Natural killer cell (primary cell): ENCODE results near the gene MICALL1. TPM values are rescaled to one million over a fixed set of nuclear protein-coding genes. Genes with fewer than 3 reads are reported as not detected.
A peak's percentile ranks its signal among the peaks of the same experiment; 100 is the strongest.

Experiments
- ATAC-seq, 3 donors: fragments of 150-1000 bp in 2 of 3; fragments of 200-7000 bp in 1 of 3; cut with Tn5 transposase; 1 replicate in 1 of 3; 2 replicates in 2 of 3; pipeline ENCODE4 v1.10.0; 2021; ENCODE audit warnings: mild to moderate bottlenecking in 2 of 3, moderate library complexity in 2 of 3
- DNase-seq, 2 donors: peaks; one replicate each; pipeline versions ENCODE4 v3.0.0 to v3.0.0-alpha.2; 2013 to 2021; ENCODE audit warnings: mixed read lengths in 1 of 2
- H3K27ac ChIP-seq: one replicate; pipeline ENCODE4 v1.5.1; 2013; ENCODE audit warnings: mild to moderate bottlenecking, low read length
- H3K27me3 ChIP-seq: one replicate; pipeline ENCODE4 v1.6.1; 2013; ENCODE audit warnings: low read length; ENCODE audit not compliant: control insufficient read depth, insufficient read depth
- H3K36me3 ChIP-seq: one replicate; pipeline ENCODE4 v1.6.1; 2013; ENCODE audit warnings: low read length; ENCODE audit not compliant: control insufficient read depth, insufficient read depth
- H3K4me1 ChIP-seq: one replicate; pipeline ENCODE4 v1.6.1; 2013; ENCODE audit warnings: low read length; ENCODE audit not compliant: control insufficient read depth, insufficient read depth
- H3K4me3 ChIP-seq: one replicate; pipeline ENCODE4 v1.5.1; 2013; ENCODE audit warnings: low read length
- H3K9me3 ChIP-seq: one replicate; pipeline ENCODE4 v1.6.1; 2013; ENCODE audit warnings: low read length; ENCODE audit not compliant: control insufficient read depth, insufficient read depth
- H3K27ac Mint-ChIP-seq, 2 donors: one replicate each; pipeline ENCODE4 v1.8.0; 2022; ENCODE audit warnings: mild to moderate bottlenecking in 2 of 2, mixed read lengths in 2 of 2, moderate library complexity in 1 of 2
- H3K27me3 Mint-ChIP-seq, 2 donors: one replicate each; pipeline ENCODE4 v1.8.0; 2022; ENCODE audit warnings: low read depth in 2 of 2, mixed read lengths in 2 of 2
- H3K36me3 Mint-ChIP-seq: one replicate; pipeline ENCODE4 v1.8.0; 2022; ENCODE audit warnings: mixed read lengths
- H3K4me1 Mint-ChIP-seq, 2 donors: one replicate each; pipeline ENCODE4 v1.8.0; 2022; ENCODE audit warnings: mixed read lengths in 2 of 2
- H3K4me3 Mint-ChIP-seq: one replicate; pipeline ENCODE4 v1.8.0; 2022; ENCODE audit warnings: mild to moderate bottlenecking, moderate library complexity, mixed read lengths
- H3K9me3 Mint-ChIP-seq, 2 donors: one replicate each; pipeline ENCODE4 v1.8.0; 2022; ENCODE audit warnings: mixed read lengths in 2 of 2
- CTCF ChIP-seq: fragments of 200-600 bp; IDR thresholded peaks from one replicate; pipeline ENCODE4 v1.8.0; 2022; ENCODE audit warnings: antibody characterized with exemption
- WGBS: methylation state at CpG from one replicate; pipeline ENCODE4 v1.1.7; 2013; ENCODE audit warnings: missing lambda C conversion rate; ENCODE audit not compliant: insufficient coverage; 5-methylcytosine and 5-hydroxymethylcytosine counted together
- intact Hi-C: fragments of 100-400 bp; cut with micrococcal nuclease; formaldehyde crosslinking; loops from one replicate; pipeline ENCODE4 v1.14.2; 2022
- total RNA-seq, 4 donors: library from RNA; stranded (reverse); fragments of 120-200 nt in 1 of 4; gene quantifications; one replicate each; pipeline versions ENCODE4 v1.2.3 to v1.2.4, GENCODE V29; 2013 to 2022

Gene MICALL1
- total RNA-seq, 3 donors from 2014 or later (not counting 1 experiment from before 2014, with no cell fraction given), result 24.6 to 34.3 (median 32.4) TPM

GRCh38 chr22:37893583-37893983, 12.5 kb upstream of the MICALL1 start:
- no peak overlapping the region for H3K4me3 Mint-ChIP-seq

GRCh38 chr22:37894939-37895670, 11.0 kb upstream of the MICALL1 start:
- Mint-ChIP-seq H3K9me3 (no peaks in the 10 kb centered on the region), H3K36me3 (no peaks in the 10 kb centered on the region), H3K27me3 (no peaks in the 10 kb centered on the region), H3K4me1 (peaks cover 10 to 16% of the 10 kb centered on the region in 2 donors), H3K4me3 (peak overlapping the region; percentile 3), H3K27ac (peak overlapping the region; percentile 87 to 93)
- Histone ChIP-seq H3K27ac (peak overlapping the region; percentile 30), H3K36me3 (peaks cover 8% of the 10 kb centered on the region), H3K4me1 (peaks cover 25% of the 10 kb centered on the region), H3K27me3 (no peaks in the 10 kb centered on the region), H3K4me3 (no peak overlapping the region), H3K9me3 (no peaks in the 10 kb centered on the region)
- intact Hi-C loops, result no loop called here
- ATAC-seq (no peak), DNase-seq (no peak)
- 88% methylated on average over 7 of the region's 8 CpGs for WGBS
- no peak for TF ChIP-seq CTCF

More at GRCh38 chr22:37893583-37893983, 12.5 kb upstream of the MICALL1 start:
- no peak overlapping the region for H3K27ac ChIP-seq
- WGBS, result 97% methylated on average over 5 of the region's 5 CpGs
- Mint-ChIP-seq H3K27ac (peak overlapping the region; percentile 24 to 78), H3K27me3 (no peaks in the 10 kb centered on the region), H3K9me3 (no peaks in the 10 kb centered on the region), H3K36me3 (no peaks in the 10 kb centered on the region), H3K4me1 (peaks cover 10 to 16% of the 10 kb centered on the region in 2 donors)
- no peak overlapping the region for H3K4me3 ChIP-seq
- intact Hi-C loops, result no loop called here
- DNase-seq (no peak), ATAC-seq (no peak)
- no peaks in the 10 kb centered on the region for H3K27me3 ChIP-seq
- no peak for TF ChIP-seq CTCF
- H3K4me1 ChIP-seq, result peaks cover 25% of the 10 kb centered on the region
- H3K36me3 ChIP-seq, result peaks cover 18% of the 10 kb centered on the region
- no peaks in the 10 kb centered on the region for H3K9me3 ChIP-seq

- Mint-ChIP-seq H3K4me3 (peak overlapping the region; percentile 42), H3K4me1 (peaks cover 10 to 16% of the 10 kb centered on the region in 2 donors), H3K27ac (peak overlapping the region; percentile 87 to 93), H3K27me3 (no peaks in the 10 kb centered on the region), H3K9me3 (no peaks in the 10 kb centered on the region), H3K36me3 (no peaks in the 10 kb centered on the region)
- ATAC-seq (peak; percentile 93 to 96 (median 95)), DNase-seq (peak; percentile 37 to 79)
- no peaks in the 10 kb centered on the region for H3K9me3 ChIP-seq
- peaks cover 25% of the 10 kb centered on the region for H3K4me1 ChIP-seq
- 6% methylated on average over 2 of the region's 5 CpGs for WGBS
- no peaks in the 10 kb centered on the region for H3K27me3 ChIP-seq
- intact Hi-C loops, result no loop called here
- peak overlapping the region; percentile 62 for H3K27ac ChIP-seq
- H3K4me3 ChIP-seq, result no peak overlapping the region
- H3K36me3 ChIP-seq, result peaks cover 6% of the 10 kb centered on the region
- TF ChIP-seq CTCF, result no peak
These were observed 9.9 kb upstream of the MICALL1 start for GRCh38 chr22:37896181-37896592.
